ENCODE results near the gene NEK1. TPM values are rescaled to one million over a fixed set of nuclear protein-coding genes. Genes with fewer than 3 reads are reported as not detected.

Gene NEK1
- polyA plus RNA-seq, 1 of the 3 experiments (the other 2 are of a cell fraction) = 2.0 TPM

GRCh38 chr4:169418846-169419245 lies 193.5 kb downstream of the NEK1 start:
- CTCF ChIA-PET = no interaction called here

More at GRCh38 chr4:169418846-169419245, 193.5 kb downstream of the NEK1 start:
- POLR2A ChIA-PET = no interaction called here
- H4K20me1 ChIP-seq (ENCODE audit: insufficient read depth) = no peaks in the 10 kb centered on the region
- H3K79me2 ChIP-seq (ENCODE audit: insufficient read depth) = no peaks in the 10 kb centered on the region
- H3K36me3 ChIP-seq (replicated peaks in 1 of 2; ENCODE audit: control insufficient read depth in 1 of 2, insufficient read depth in 2 of 2, low read length in 1 of 2) = peaks cover 3 to 5% of the 10 kb centered on the region in 2 experiments
- no peak overlapping the region for H3K27ac ChIP-seq (ENCODE audit: low read depth in 2 of 2, low read length in 1 of 2)
- no peaks in the 10 kb centered on the region for H3K9me3 ChIP-seq
- no peak for DNase-seq
- no peak for TF ChIP-seq REST (IDR thresholded peaks at IDR 0.05; ENCODE audit: low read depth, low read length)
- TF ChIP-seq FOXM1 (IDR thresholded peaks at IDR 0.05; ENCODE audit: low read depth) = no peak
- no peak for TF ChIP-seq RFX5 (IDR thresholded peaks at IDR 0.05; ENCODE audit: low read length)
- TF ChIP-seq POLR2AphosphoS5 (IDR thresholded peaks at IDR 0.05; ENCODE audit: low read depth, low read length) = no peak
- TF ChIP-seq MAX (IDR thresholded peaks at IDR 0.05; ENCODE audit: low read depth) = no peak
- TF ChIP-seq MXI1 (IDR thresholded peaks at IDR 0.05; ENCODE audit: low read depth, low read length) = no peak
- TF ChIP-seq GABPA (IDR thresholded peaks at IDR 0.05; ENCODE audit: low read depth) = no peak
- no peak for TF ChIP-seq RAD21 (IDR thresholded peaks at IDR 0.05; ENCODE audit: low read length)
- no peak for TF ChIP-seq RXRA (IDR thresholded peaks at IDR 0.05; ENCODE audit: borderline replicate concordance, low read depth)
- TF ChIP-seq ELF1 (IDR thresholded peaks at IDR 0.05) = no peak
- TF ChIP-seq SMC3 (IDR thresholded peaks at IDR 0.05; ENCODE audit: low read depth, low read length) = no peak
- TF ChIP-seq FOXJ3 (CRISPR knock-in tag; IDR thresholded peaks at IDR 0.05) = no peak
- no peak for TF ChIP-seq USF2 (IDR thresholded peaks at IDR 0.05; ENCODE audit: borderline replicate concordance, low read depth, low read length)
- no peak for TF ChIP-seq TAF1 (IDR thresholded peaks at IDR 0.05; ENCODE audit: borderline replicate concordance, low read depth, low read length)
- TF ChIP-seq CTCF (IDR thresholded peaks at IDR 0.05) = no peak
- TF ChIP-seq YY1 (IDR thresholded peaks at IDR 0.05; ENCODE audit: low read depth) = no peak
- TF ChIP-seq FOSL2 (IDR thresholded peaks at IDR 0.05; ENCODE audit: borderline replicate concordance, low read depth) = no peak
- TF ChIP-seq EZH2phosphoT487 (IDR thresholded peaks at IDR 0.05; ENCODE audit: borderline replicate concordance, low read depth) = no peak
- H3K4me2 ChIP-seq = no peak overlapping the region
- H3K27me3 ChIP-seq (ENCODE audit: insufficient read depth) = no peaks in the 10 kb centered on the region
- no peaks in the 10 kb centered on the region for H3K9me2 ChIP-seq
- H3K4me1 ChIP-seq (ENCODE audit: control insufficient read depth in 1 of 2, insufficient read depth in 2 of 2, low read depth in 1 of 2, low read length in 1 of 2) = no peaks in the 10 kb centered on the region
- no peaks in the 10 kb centered on the region for H3F3A ChIP-seq (replicated peaks; ENCODE audit: insufficient read depth)
- no peak overlapping the region for H3K9ac ChIP-seq
- no peak overlapping the region for H2AFZ ChIP-seq (ENCODE audit: low read depth)
- H3K4me3 ChIP-seq (ENCODE audit: low read depth in 2 of 2, low read length in 1 of 2) = no peak overlapping the region
